GM19455 (cell line): ENCODE data around the gene MRPS34.
"Not testable (repeated sequence)": the region's sequence is repeated elsewhere in the genome, so short reads cannot be mapped to it uniquely, and the experiment has no call there.

Source experiments
- ATAC-seq: cut with Tn5 transposase; IDR thresholded peaks from one replicate; pipeline ENCODE4 v1.9.1; 2021; ENCODE audit not compliant: unreplicated experiment

MRPS34 gene

GRCh38 chr16:1757714-1758461 is 15.0 kb downstream of the MRPS34 start:
- no peak for ATAC-seq

GRCh38 chr16:1754204-1754603 is 18.7 kb downstream of the MRPS34 start:
- no peak for ATAC-seq

- no peak for ATAC-seq
Observed at GRCh38 chr16:1752853-1753252, 20.1 kb downstream of the MRPS34 start.

- ATAC-seq, result no peak
Observed at GRCh38 chr16:1751946-1752345, 21.0 kb downstream of the MRPS34 start.

GRCh38 chr16:1749152-1750117 is 23.5 kb downstream of the MRPS34 start:
- ATAC-seq, result no peak

- ATAC-seq, result no peak
Observed at GRCh38 chr16:1747934-1748333, 25.0 kb downstream of the MRPS34 start.

GRCh38 chr16:1746693-1747195 is 26.2 kb downstream of the MRPS34 start:
- ATAC-seq, result no peak

GRCh38 chr16:1745900-1746692 is 26.8 kb downstream of the MRPS34 start:
- no peak for ATAC-seq

GRCh38 chr16:1745181-1745899 is 27.6 kb downstream of the MRPS34 start:
- ATAC-seq, result no peak

GRCh38 chr16:1744338-1744840 is 28.5 kb downstream of the MRPS34 start:
- no peak for ATAC-seq

GRCh38 chr16:1743376-1744337 is 29.3 kb downstream of the MRPS34 start:
- no peak for ATAC-seq

- no peak for ATAC-seq
Observed at GRCh38 chr16:1741553-1742165, 31.3 kb downstream of the MRPS34 start.

GRCh38 chr16:1740781-1741490 is 32.0 kb downstream of the MRPS34 start:
- ATAC-seq, result no peak

- ATAC-seq, result no peak
Observed at GRCh38 chr16:1740234-1740633, 32.7 kb downstream of the MRPS34 start.

- ATAC-seq, result no peak
Observed at GRCh38 chr16:1734816-1735215, 38.1 kb downstream of the MRPS34 start.

- no peak for ATAC-seq
Observed at GRCh38 chr16:1734123-1734522, 38.8 kb downstream of the MRPS34 start.

GRCh38 chr16:1732551-1732987 is 40.4 kb downstream of the MRPS34 start:
- not testable (repeated sequence) for ATAC-seq

- ATAC-seq, result no peak
Observed at GRCh38 chr16:1732071-1732470, 40.9 kb downstream of the MRPS34 start.
